RWPE1 (cell line): Measurements from ENCODE around the gene NAALADL1.

ENCODE experiments used
- CTCF ChIA-PET: fragments of 350-600 bp; sonication (Branson Sonifier 250); formaldehyde crosslinking; extraction: SDS; loops from one replicate; lab custom pipeline; 2021; lab: Yijun Ruan, JAX
- POLR2A ChIA-PET: fragments of 400-600 bp; formaldehyde crosslinking; extraction: SDS; loops from one replicate; lab custom pipeline; 2020; ENCODE audit warnings: antibody characterized with exemption; ENCODE audit not compliant: low non-redundant PET; lab: Yijun Ruan, JAX
- DNase-seq: peaks from one replicate; pipeline ENCODE4 v3.0.0; 2012; ENCODE audit warnings: low spot score
- H3K27ac ChIP-seq: fragments of 450-650 bp; 2 replicates; pipeline ENCODE4 v1.5.1; 2017
- CTCF ChIP-seq: fragments of 450-650 bp; conservative IDR thresholded peaks from 2 replicates; pipeline ENCODE4 v1.5.1; 2017; ENCODE audit warnings: low read depth, mild to moderate bottlenecking

Gene NAALADL1

GRCh38 chr11:65059523-65059922, 1.2 kb upstream of the NAALADL1 start:
- TF ChIP-seq CTCF, result no peak
- no peak for DNase-seq
- POLR2A ChIA-PET, result no interaction called here
- no peak overlapping the region for H3K27ac ChIP-seq
- CTCF ChIA-PET, result no interaction called here

DNA sequence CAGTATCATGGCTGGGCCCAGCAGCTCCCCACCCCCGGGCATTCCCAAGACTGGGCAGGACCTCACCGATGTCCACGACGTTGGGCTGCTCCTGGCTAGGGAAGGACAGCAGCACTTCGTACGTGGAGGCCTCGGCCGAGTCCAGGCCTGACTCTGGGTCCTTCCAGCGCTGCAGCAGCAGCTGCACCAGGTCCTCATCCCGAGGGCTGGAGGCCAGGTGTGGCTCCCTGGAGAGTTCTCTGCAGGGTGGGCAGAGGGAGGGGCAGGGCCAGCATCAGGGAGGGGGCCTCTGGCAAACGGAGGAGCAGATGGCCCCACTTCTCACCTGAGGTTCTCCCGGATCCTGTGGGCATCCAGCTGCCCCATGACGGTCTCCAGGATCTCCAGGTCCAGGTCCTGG, 341 bp downstream of the NAALADL1 start:
- no peak overlapping the region for H3K27ac ChIP-seq
- TF ChIP-seq CTCF, result no peak
- POLR2A ChIA-PET, result interaction anchor here (0.5 kb wide), 1 partner anchor 25 kb away, joined by 3 read pairs; no protein-coding TSS in a partner anchor
- DNase-seq, result no peak
- CTCF ChIA-PET, result interaction anchor here (0.9 kb wide), 1 partner anchor 18 kb away, joined by 3 read pairs; no protein-coding TSS in a partner anchor

- CTCF ChIA-PET, result interaction anchor here (0.9 kb wide), 1 partner anchor 18 kb away, joined by 3 read pairs; no protein-coding TSS in a partner anchor
- TF ChIP-seq CTCF, result no peak
- no peak for DNase-seq
- no peak overlapping the region for H3K27ac ChIP-seq
- POLR2A ChIA-PET, result no interaction called here
Observed at GRCh38 chr11:65057526-65057925, 827 bp downstream of the NAALADL1 start.

- no peak for TF ChIP-seq CTCF
- ChIA-PET POLR2A (no interaction called here), CTCF (interaction anchor here (0.9 kb wide), 1 partner anchor 19 kb away, joined by 3 read pairs; no protein-coding TSS in a partner anchor)
- H3K27ac ChIP-seq, result no peak overlapping the region
- no peak for DNase-seq
Observed at GRCh38 chr11:65056999-65057398, 1.4 kb downstream of the NAALADL1 start.

- H3K27ac ChIP-seq, result no peak overlapping the region
- no peak for DNase-seq
- TF ChIP-seq CTCF, result no peak
- ChIA-PET CTCF (no interaction called here), POLR2A (no interaction called here)
Observed at GRCh38 chr11:65055538-65055937, 2.8 kb downstream of the NAALADL1 start.

DNA sequence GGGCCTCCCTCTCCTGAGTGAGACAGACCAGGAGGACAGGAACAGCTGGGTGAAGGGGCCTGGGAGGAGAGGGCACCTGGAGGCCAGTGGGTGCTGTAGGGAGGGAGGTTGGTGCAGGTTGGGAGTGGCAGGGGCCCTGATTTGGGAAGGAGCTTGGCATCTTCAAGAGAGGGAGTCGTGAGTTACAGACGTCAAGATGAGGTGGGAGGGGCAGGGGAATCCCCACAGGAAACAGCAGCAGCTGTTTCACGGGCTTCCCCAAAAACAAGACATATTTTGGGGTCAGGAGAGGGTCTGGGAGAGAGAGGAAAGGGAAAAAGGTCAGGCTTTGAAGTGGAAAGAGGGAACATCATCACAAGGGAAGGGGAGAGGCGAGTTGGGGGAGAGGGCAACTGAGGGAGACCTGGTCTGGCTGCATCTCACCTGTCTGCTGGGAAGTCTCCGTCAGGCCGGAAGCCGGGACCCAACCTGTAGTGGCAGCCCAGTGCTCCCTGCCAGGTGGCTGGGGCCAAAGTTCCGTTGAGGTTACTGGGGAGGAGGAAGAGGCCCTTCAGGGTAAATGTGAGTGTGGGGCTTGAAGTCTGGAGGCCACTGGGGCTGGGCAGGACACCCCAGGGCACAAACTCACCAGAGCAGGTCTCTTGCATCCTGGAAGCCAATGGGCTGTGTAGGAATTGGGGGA, 4.4 kb downstream of the NAALADL1 start:
- TF ChIP-seq CTCF, result no peak
- H3K27ac ChIP-seq, result no peak overlapping the region
- CTCF ChIA-PET, result no interaction called here
- POLR2A ChIA-PET, result no interaction called here
- no peak for DNase-seq
